Endothelial cell (in vitro differentiated cells): ENCODE measurements around the gene CADPS. TPM values are rescaled to one million over a fixed set of nuclear protein-coding genes. Genes with fewer than 3 reads are reported as not detected.

Experiments used
- DNase-seq: peaks from one replicate; pipeline ENCODE4 v3.0.0; 2021; ENCODE audit warnings: low spot score
- H3K27ac Mint-ChIP-seq: one replicate; pipeline ENCODE4 v1.8.0; 2021; ENCODE audit warnings: mixed read lengths, inconsistent platforms; ENCODE audit not compliant: unreplicated experiment
- H3K27me3 Mint-ChIP-seq: one replicate; pipeline ENCODE4 v1.8.0; 2021; ENCODE audit warnings: mild to moderate bottlenecking, moderate library complexity, mixed read lengths, inconsistent platforms; ENCODE audit not compliant: unreplicated experiment
- H3K36me3 Mint-ChIP-seq: one replicate; pipeline ENCODE4 v1.8.0; 2021; ENCODE audit warnings: mild to moderate bottlenecking, low read depth, mixed read lengths, inconsistent platforms; ENCODE audit not compliant: unreplicated experiment
- H3K4me1 Mint-ChIP-seq: one replicate; pipeline ENCODE4 v1.8.0; 2021; ENCODE audit warnings: mild to moderate bottlenecking, mixed read lengths, inconsistent platforms; ENCODE audit not compliant: unreplicated experiment
- H3K4me3 Mint-ChIP-seq: one replicate; pipeline ENCODE4 v1.8.0; 2021; ENCODE audit warnings: mild to moderate bottlenecking, mixed read lengths, inconsistent platforms; ENCODE audit not compliant: unreplicated experiment
- H3K9me3 Mint-ChIP-seq: one replicate; pipeline ENCODE4 v1.8.0; 2021; ENCODE audit warnings: mixed read lengths, inconsistent platforms; ENCODE audit not compliant: unreplicated experiment
- total RNA-seq: library from RNA; stranded (reverse); fragmentation: NEBNext Ultra II Directional; extraction: Animal tissue kit (Norgen Biotek cat#: 25700); gene quantifications from one replicate; pipeline ENCODE4 v1.2.1, GENCODE V29; 2021; ENCODE audit not compliant: unreplicated experiment
- TF ChIP-seq, protein P1 (sequence below): fragments of 200-600 bp; sonication (generic); IDR thresholded peaks from one replicate; pipeline ENCODE4 v1.5.0; 2021; ENCODE audit warnings: antibody characterized with exemption; ENCODE audit not compliant: unreplicated experiment

The CADPS gene
- total RNA-seq, 1 donor from 2014 or later: 0.26 TPM

DNA sequence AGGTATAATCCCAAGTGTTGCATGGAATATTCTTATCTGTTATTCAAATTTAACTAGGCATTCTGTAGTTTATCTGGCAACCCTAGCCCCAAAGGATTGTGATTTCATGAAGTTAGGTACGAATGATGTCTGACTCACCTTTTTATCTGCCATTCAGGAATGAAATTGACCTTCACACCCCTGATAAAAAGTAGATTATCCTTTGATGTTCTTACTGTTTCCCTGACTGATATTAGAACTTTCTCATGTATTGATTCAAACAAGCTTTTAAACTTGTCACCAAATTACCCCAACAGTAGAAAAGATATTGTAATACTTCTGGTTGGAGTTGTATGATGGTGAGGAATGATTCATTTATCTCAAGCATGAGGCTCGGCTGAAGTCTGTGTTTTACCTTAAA is 43.6 kb upstream of the CADPS start:
- Mint-ChIP-seq H3K36me3 (no peaks in the 10 kb centered on the region), H3K9me3 (no peaks in the 10 kb centered on the region), H3K4me1 (peaks cover 25% of the 10 kb centered on the region), H3K27ac (no peak overlapping the region), H3K27me3 (peaks cover 5% of the 10 kb centered on the region), H3K4me3 (no peak overlapping the region)
- DNase-seq: no peak
- TF ChIP-seq, protein P1, sequence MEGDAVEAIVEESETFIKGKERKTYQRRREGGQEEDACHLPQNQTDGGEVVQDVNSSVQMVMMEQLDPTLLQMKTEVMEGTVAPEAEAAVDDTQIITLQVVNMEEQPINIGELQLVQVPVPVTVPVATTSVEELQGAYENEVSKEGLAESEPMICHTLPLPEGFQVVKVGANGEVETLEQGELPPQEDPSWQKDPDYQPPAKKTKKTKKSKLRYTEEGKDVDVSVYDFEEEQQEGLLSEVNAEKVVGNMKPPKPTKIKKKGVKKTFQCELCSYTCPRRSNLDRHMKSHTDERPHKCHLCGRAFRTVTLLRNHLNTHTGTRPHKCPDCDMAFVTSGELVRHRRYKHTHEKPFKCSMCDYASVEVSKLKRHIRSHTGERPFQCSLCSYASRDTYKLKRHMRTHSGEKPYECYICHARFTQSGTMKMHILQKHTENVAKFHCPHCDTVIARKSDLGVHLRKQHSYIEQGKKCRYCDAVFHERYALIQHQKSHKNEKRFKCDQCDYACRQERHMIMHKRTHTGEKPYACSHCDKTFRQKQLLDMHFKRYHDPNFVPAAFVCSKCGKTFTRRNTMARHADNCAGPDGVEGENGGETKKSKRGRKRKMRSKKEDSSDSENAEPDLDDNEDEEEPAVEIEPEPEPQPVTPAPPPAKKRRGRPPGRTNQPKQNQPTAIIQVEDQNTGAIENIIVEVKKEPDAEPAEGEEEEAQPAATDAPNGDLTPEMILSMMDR: no peak

GRCh38 chr3:62918131-62918530 is 42.9 kb upstream of the CADPS start:
- peaks cover 5% of the 10 kb centered on the region for H3K27me3 Mint-ChIP-seq
- no peak overlapping the region for H3K27ac Mint-ChIP-seq
- H3K9me3 Mint-ChIP-seq: no peaks in the 10 kb centered on the region
- TF ChIP-seq, protein P1: no peak
- H3K4me1 Mint-ChIP-seq: peaks cover 20% of the 10 kb centered on the region
- no peak overlapping the region for H3K4me3 Mint-ChIP-seq
- no peak for DNase-seq
- no peaks in the 10 kb centered on the region for H3K36me3 Mint-ChIP-seq

DNA sequence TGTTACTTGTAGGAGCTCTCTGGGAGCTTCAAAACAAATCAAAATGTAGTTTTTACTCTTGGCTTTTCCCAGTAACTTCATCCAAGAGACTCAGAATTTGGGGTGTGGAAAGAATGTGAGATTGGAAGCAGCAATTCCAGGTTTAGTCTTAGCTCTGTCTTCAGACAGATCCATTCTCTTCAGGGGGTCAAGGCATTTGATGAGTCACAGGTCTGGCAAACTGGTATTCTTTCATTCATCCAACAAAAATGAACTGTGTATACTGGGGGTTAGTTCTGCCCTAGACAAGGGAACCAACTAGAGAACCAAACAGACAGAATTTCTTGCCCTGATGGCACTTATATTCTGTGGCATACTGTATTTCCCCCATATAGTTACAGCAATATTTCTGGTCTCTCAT is 36.3 kb upstream of the CADPS start:
- Mint-ChIP-seq H3K36me3 (no peaks in the 10 kb centered on the region), H3K27ac (no peak overlapping the region), H3K27me3 (no peaks in the 10 kb centered on the region), H3K4me3 (no peak overlapping the region), H3K4me1 (no peaks in the 10 kb centered on the region), H3K9me3 (no peaks in the 10 kb centered on the region)
- TF ChIP-seq, protein P1: no peak
- DNase-seq: no peak

DNA sequence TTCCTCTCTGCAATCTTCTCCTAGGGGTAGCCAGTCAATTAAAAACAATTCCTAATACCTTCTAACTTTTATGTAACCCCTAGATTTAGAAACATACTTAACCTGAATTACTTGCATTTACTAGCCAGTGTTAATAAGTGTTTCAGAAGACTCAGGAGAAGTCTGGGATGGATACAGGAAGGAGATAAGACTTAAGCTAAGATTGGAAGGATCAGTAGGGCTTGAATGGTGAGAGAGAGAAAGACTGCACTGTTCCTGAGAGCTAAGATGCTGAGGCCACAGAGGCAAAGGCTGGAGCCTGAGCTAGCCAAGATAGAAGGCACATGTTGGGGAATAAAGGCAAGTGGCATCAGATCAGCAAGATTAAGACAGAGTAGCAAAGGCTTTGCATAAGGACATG is 30.1 kb upstream of the CADPS start:
- no peaks in the 10 kb centered on the region for H3K4me1 Mint-ChIP-seq
- no peaks in the 10 kb centered on the region for H3K36me3 Mint-ChIP-seq
- no peak overlapping the region for H3K27ac Mint-ChIP-seq
- no peaks in the 10 kb centered on the region for H3K9me3 Mint-ChIP-seq
- no peak overlapping the region for H3K4me3 Mint-ChIP-seq
- TF ChIP-seq, protein P1: no peak
- no peak for DNase-seq
- no peaks in the 10 kb centered on the region for H3K27me3 Mint-ChIP-seq

DNA sequence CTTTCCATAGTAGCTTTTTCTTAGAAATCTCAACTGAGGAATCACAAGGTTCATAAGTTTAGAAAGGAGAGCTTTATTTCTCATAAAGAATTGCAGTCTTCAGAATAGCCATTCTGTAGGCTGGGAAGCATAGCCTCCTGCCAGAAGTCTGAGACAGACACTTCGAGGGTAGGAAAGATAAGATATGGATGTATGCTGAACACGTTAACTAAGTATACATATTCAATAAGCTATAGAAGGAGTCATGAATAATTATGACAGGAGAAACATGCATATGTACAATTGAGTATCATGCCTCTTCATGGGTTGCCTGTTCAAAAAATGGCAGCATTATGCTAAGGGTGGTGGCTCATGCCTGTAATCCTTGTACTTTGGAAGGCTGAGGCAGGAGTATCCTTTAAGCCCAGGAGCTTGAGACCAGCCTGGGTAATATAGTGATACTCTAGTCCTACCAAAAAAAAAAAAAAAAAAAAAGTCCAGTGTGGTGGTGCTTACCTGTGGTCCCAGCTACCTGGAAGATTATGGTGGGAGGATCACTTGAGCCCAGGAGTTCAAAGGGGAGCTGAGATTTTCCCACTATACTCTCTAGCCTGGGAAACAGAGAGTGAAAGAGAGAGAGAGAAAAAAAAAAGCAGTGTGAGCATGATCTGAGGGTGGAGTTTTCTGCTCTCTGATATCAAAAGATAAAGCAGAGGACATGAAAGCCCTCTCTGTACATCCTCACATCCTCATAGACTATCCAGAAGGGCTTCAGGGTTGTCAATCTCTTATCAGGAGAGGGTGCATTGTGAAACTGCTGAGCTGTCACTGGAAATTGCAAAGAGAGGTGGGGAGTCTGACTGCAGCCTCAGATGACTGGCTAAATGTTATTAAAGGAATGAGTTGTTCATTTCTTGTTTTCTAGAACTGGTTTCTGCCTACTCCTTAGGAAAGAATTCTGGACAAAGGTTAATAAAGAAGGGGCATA is 23.6 kb upstream of the CADPS start:
- TF ChIP-seq, protein P1: no peak
- Mint-ChIP-seq H3K27ac (no peak overlapping the region), H3K27me3 (no peaks in the 10 kb centered on the region), H3K4me1 (no peaks in the 10 kb centered on the region), H3K36me3 (no peaks in the 10 kb centered on the region), H3K9me3 (no peaks in the 10 kb centered on the region), H3K4me3 (no peak overlapping the region)
- DNase-seq: no peak
